ENCODE data around the gene HSD17B2.

DNA sequence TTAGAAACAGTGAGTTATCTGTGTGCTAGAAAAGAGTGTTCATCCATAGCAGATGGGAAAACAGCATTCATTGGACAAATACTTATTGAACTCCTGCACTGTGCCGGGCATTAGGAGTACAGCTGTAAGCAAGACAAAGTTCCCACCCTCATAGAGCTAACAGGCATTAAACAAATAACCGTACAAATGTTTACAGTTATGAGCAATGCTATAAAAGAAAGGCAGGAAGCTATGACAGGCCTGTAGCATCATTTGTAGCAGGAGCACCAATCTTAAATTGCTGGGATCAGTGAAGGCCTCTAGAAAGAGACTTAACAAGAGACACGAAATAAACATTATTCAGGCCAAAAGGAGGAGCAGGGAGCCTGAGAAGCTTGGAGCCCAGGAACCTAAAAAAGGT lies 39.4 kb upstream of the HSD17B2 start:
- TF ChIP-seq, protein P1, sequence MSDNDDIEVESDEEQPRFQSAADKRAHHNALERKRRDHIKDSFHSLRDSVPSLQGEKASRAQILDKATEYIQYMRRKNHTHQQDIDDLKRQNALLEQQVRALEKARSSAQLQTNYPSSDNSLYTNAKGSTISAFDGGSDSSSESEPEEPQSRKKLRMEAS (IDR thresholded peaks at IDR 0.05) = no peak
- TF ChIP-seq ZBTB7A (IDR thresholded peaks at IDR 0.05; ENCODE audit: low read depth) (no peak), EP300 (IDR thresholded peaks at IDR 0.05; ENCODE audit: borderline replicate concordance) (no peak), CREB1 (IDR thresholded peaks at IDR 0.05; ENCODE audit: low read depth) (no peak), FOXM1 (IDR thresholded peaks at IDR 0.05; ENCODE audit: borderline replicate concordance, low read depth) (no peak), EGR1 (IDR thresholded peaks at IDR 0.05) (no peak)
- TF ChIP-seq, protein P2, sequence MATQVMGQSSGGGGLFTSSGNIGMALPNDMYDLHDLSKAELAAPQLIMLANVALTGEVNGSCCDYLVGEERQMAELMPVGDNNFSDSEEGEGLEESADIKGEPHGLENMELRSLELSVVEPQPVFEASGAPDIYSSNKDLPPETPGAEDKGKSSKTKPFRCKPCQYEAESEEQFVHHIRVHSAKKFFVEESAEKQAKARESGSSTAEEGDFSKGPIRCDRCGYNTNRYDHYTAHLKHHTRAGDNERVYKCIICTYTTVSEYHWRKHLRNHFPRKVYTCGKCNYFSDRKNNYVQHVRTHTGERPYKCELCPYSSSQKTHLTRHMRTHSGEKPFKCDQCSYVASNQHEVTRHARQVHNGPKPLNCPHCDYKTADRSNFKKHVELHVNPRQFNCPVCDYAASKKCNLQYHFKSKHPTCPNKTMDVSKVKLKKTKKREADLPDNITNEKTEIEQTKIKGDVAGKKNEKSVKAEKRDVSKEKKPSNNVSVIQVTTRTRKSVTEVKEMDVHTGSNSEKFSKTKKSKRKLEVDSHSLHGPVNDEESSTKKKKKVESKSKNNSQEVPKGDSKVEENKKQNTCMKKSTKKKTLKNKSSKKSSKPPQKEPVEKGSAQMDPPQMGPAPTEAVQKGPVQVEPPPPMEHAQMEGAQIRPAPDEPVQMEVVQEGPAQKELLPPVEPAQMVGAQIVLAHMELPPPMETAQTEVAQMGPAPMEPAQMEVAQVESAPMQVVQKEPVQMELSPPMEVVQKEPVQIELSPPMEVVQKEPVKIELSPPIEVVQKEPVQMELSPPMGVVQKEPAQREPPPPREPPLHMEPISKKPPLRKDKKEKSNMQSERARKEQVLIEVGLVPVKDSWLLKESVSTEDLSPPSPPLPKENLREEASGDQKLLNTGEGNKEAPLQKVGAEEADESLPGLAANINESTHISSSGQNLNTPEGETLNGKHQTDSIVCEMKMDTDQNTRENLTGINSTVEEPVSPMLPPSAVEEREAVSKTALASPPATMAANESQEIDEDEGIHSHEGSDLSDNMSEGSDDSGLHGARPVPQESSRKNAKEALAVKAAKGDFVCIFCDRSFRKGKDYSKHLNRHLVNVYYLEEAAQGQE (IDR thresholded peaks at IDR 0.05; ENCODE audit: low read depth) = no peak
